ENCODE data around the gene ZFAND6. TPM values are rescaled to one million over a fixed set of nuclear protein-coding genes. Genes with fewer than 3 reads are reported as not detected.

The ZFAND6 gene
- total and polyA plus RNA-seq, 10 of the 15 experiments (the other 5 are each of a cell fraction or from before 2014, with no cell fraction given), result 78.9 to 179 (median 135) TPM

- Histone ChIP-seq H3K4me1 (ENCODE audit: control insufficient read depth, insufficient read depth, low read length) (peaks cover 38% of the 10 kb centered on the region), H3K27me3 (replicated peaks in 1 of 2; ENCODE audit: control insufficient read depth in 2 of 2, insufficient read depth in 2 of 2, low read length in 1 of 2) (no peaks in the 10 kb centered on the region), H3K4me2 (ENCODE audit: control insufficient read depth, insufficient read depth) (no peak overlapping the region), H3K79me2 (ENCODE audit: control insufficient read depth, insufficient read depth, low read length) (peaks cover 51% of the 10 kb centered on the region), H3K27ac (ENCODE audit: control insufficient read depth, insufficient read depth) (peak overlapping the region; percentile 88), H4K20me1 (ENCODE audit: control insufficient read depth, insufficient read depth) (peaks cover 4% of the 10 kb centered on the region; the same call in 1 of the 2 replicates), H3K36me3 (ENCODE audit: control insufficient read depth in 2 of 2, insufficient read depth in 2 of 2, low read length in 1 of 2) (no peaks in the 10 kb centered on the region), H3K9ac (ENCODE audit: control insufficient read depth, insufficient read depth, low read length) (peak overlapping the region; percentile 95), H3K4me3 (peak overlapping the region; percentile 98), H3K9me3 (replicated peaks; ENCODE audit: control insufficient read depth, insufficient read depth, low read length) (no peaks in the 10 kb centered on the region; the same call in 2 of the 3 replicates), H2AFZ (ENCODE audit: control insufficient read depth, low read depth, low read length) (peak overlapping the region; percentile 47; the same call in 1 of the 2 replicates)
- ATAC-seq, result peak; percentile 66
- RAD21 ChIA-PET (ENCODE audit: unreplicated experiment), result interaction anchor here (0.7 to 6.0 kb wide), 18 partner anchors 13 to 165 kb away, joined by 3 to 59 read pairs (median 4); no protein-coding TSS in a partner anchor
- POLR2A ChIA-PET, result interaction anchor here (0.7 to 6.0 kb wide), 11 partner anchors 11 to 157 kb away, joined by 3 to 27 read pairs (median 7); no protein-coding TSS in a partner anchor
- in situ Hi-C loops (cut with MboI), result loop anchor here (5.0 kb wide), 1 partner anchor 38 kb away; no protein-coding TSS in a partner anchor
- no peak for DNase-seq (ENCODE audit: low read depth, low spot score)
- no TSS peak for BruUV-seq (replicated peaks)
- no peak for FAIRE-seq
- SMC1A ChIA-PET (ENCODE audit: uncharacterized antibody, unreplicated experiment), result interaction anchor here (0.6 to 4.4 kb wide), 22 partner anchors 12 to 1048 kb away, joined by 3 to 27 read pairs (median 4); no protein-coding TSS in a partner anchor
- CTCF ChIA-PET, result interaction anchor here (1.0 to 5.8 kb wide), 9 partner anchors 13 to 103 kb away, joined by 3 to 47 read pairs (median 4); no protein-coding TSS in a partner anchor
- WGBS (ENCODE audit: insufficient coverage, insufficient replicate concordance, low lambda C conversion rate, missing lambda C conversion rate), result under 1% methylated on average over 49 of the region's 72 CpGs
- intact Hi-C loops (cut with micrococcal nuclease; ENCODE audit: unreplicated experiment), result loop anchor here (1.0 to 5.0 kb wide), 7 partner anchors 39 to 163 kb away; partner anchors contain the start of genes FAH and MTHFS
- TF ChIP-seq MTA2 (IDR thresholded peaks at IDR 0.05; ENCODE audit: low read depth), result no peak
- peak; percentile 96 for TF ChIP-seq LARP7 (IDR thresholded peaks at IDR 0.05)
- TF ChIP-seq POU2F2 (IDR thresholded peaks at IDR 0.05; ENCODE audit: borderline replicate concordance, low read depth, low read length), result no peak
- no peak for TF ChIP-seq EED (IDR thresholded peaks at IDR 0.05; ENCODE audit: low read depth)
- no peak for TF ChIP-seq MEF2B (IDR thresholded peaks at IDR 0.05; ENCODE audit: partially characterized antibody, poor library complexity, severe bottlenecking)
- no peak for TF ChIP-seq HDAC2 (IDR thresholded peaks at IDR 0.05)
- no peak for TF ChIP-seq REST (IDR thresholded peaks at IDR 0.05; ENCODE audit: low read depth, low read length)
- 0 out of 2 replicates have a peak, but pooled peaks have one; percentile 42 for TF ChIP-seq RCOR1 (conservative IDR thresholded peaks at IDR 0.05; ENCODE audit: low read depth, low read length)
- TF ChIP-seq RELB (IDR thresholded peaks at IDR 0.05; ENCODE audit: low read depth), result no peak
- TF ChIP-seq SMAD5 (IDR thresholded peaks at IDR 0.05; ENCODE audit: low read depth), result no peak
- TF ChIP-seq HCFC1 (IDR thresholded peaks at IDR 0.05; ENCODE audit: low read length), result 0 out of 2 replicates have a peak, but pooled peaks have one; percentile 7
- no peak for TF ChIP-seq ATF2 (IDR thresholded peaks at IDR 0.05; ENCODE audit: low read length)
- TF ChIP-seq KAT2A (conservative IDR thresholded peaks at IDR 0.05; ENCODE audit: control insufficient read depth, low read depth, low read length), result no peak
- 0 out of 2 replicates have a peak, but pooled peaks have one; percentile 34 for TF ChIP-seq POLR2AphosphoS5 (IDR thresholded peaks at IDR 0.05; ENCODE audit: low read length)
- no peak for TF ChIP-seq KDM1A (IDR thresholded peaks at IDR 0.05; ENCODE audit: borderline replicate concordance)
- no peak for TF ChIP-seq ZBED1 (IDR thresholded peaks at IDR 0.05; ENCODE audit: borderline replicate concordance)
Measured at GRCh38 chr15:80059786-80060355, 395 bp downstream of the ZFAND6 start.

Measured in GM12878 (cell line).